A204.1 (cell line): Measurements from ENCODE around the gene MGST3.
"Not testable (repeated sequence)": the region's sequence is repeated elsewhere in the genome, so short reads cannot be mapped to it uniquely, and the experiment has no call there.

Experiments
- FAIRE-seq: peaks from 2 replicates; lab custom pipeline; 2012; peaks lifted over from hg19 to GRCh38; lab: Jason Lieb, UNC

The MGST3 gene

DNA sequence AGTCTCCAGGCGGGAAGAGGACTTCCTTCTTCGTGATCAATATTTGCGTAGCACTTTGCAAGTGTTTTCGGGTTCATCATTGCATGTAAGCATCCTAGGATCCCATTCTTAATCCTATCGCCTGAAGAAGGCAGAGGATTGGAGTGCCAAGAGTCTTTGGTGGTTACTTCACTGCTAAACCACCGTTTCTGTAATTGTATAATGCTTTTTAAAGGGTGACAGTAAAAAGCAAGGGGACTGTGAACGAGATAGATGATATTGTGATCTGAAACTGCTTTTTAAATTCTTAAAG is 67.7 kb downstream of the MGST3 start:
- FAIRE-seq, result no peak

DNA sequence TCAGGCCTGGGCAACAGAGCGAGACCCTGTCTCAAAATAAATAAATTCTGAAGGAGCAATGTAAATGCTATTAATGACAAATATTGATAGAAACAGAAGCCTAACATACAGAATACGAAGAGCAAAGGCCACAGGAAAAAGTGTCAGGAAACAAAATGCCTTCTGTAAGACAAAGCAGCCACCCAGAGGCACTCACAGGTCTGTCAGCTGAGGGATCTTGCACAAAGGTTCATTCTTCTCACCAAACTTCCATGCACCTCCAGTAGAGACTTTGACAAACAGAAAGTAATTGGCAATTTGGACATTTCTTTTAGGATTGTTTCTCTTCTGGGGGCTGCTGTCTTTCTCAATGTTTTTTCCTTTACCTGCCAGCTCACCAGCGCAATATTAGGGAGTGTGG is 68.5 kb downstream of the MGST3 start:
- no peak for FAIRE-seq

DNA sequence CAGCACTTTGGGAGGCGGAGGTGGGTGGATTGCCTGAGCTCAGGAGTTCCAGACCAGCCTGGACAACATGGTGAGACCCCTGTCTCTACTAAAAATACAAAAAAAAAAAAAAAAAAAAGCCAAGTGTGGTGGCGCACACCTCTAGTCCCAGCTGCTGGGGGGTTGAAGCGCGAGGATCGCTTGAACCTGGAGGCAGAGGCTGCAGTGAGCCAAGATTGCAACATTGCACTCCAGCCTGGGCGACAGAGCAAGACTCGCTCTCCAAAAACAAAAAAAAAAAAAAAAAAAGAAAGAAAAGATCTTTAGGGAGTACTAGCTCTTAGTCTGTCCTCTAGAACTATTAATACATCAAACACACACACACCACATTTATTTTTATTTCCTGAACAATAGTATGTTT is 70.9 kb downstream of the MGST3 start:
- FAIRE-seq, result not testable (repeated sequence)

DNA sequence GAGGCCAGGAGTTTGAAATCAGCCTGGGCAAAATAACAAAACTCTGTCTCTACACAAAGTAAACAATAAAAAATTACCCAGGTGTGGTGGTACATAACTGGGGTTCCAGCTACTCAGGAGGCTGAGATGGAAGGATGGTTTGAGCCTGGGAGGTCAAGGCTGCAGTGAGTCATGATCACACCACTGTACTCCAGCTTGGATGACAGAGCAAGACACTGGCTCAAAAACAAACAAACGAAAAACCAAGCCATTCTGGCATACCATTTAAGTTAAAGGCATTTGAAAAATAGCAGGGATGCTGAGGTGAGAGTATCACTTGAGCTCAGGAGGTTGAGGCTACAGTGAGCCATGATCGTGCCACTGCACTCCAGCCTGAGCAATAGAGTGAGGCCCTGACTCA is 72.6 kb downstream of the MGST3 start:
- FAIRE-seq, result no peak
